Neutrophil (primary cell): Measurements from ENCODE around the gene SH3D19.

Experiments
- H3K27ac ChIP-seq: fragments of 200-600 bp; sonication (generic); 2 replicates; pipeline ENCODE4 v1.5.1; 2016; ENCODE audit warnings: mild to moderate bottlenecking, moderate library complexity
- H3K27me3 ChIP-seq: fragments of 200-600 bp; sonication (generic); 2 replicates; pipeline ENCODE4 v1.6.0; 2016; ENCODE audit warnings: mild to moderate bottlenecking
- H3K36me3 ChIP-seq: fragments of 200-600 bp; sonication (generic); 2 replicates; pipeline ENCODE4 v1.5.1; 2017
- H3K4me1 ChIP-seq, 2 experiments: fragments of 200-600 bp in 1 of 2; sonication (generic) in 1 of 2; 1 replicate in 1 of 2; 2 replicates in 1 of 2; pipeline versions ENCODE4 v1.5.1 to v1.6.1; 2013 to 2016; ENCODE audit warnings: low read depth in 1 of 2, low read length in 1 of 2, mild to moderate bottlenecking in 1 of 2, moderate library complexity in 1 of 2; ENCODE audit not compliant: control insufficient read depth in 1 of 2, insufficient read depth in 1 of 2
- H3K4me3 ChIP-seq, 2 experiments: fragments of 200-600 bp in 1 of 2; sonication (generic) in 1 of 2; 1 replicate in 1 of 2; 2 replicates in 1 of 2; pipeline ENCODE4 v1.5.1; 2013 to 2016; ENCODE audit warnings: low read depth in 1 of 2, low read length in 1 of 2, mild to moderate bottlenecking in 1 of 2, moderate library complexity in 1 of 2
- H3K9me3 ChIP-seq: fragments of 200-600 bp; sonication (generic); 2 replicates; pipeline ENCODE4 v1.5.1; 2016
- TF ChIP-seq, protein P1 (sequence below): fragments of 200-600 bp; sonication (generic); IDR thresholded peaks from 2 replicates; pipeline ENCODE4 v1.5.1; 2016; ENCODE audit warnings: antibody characterized with exemption

Gene SH3D19

DNA sequence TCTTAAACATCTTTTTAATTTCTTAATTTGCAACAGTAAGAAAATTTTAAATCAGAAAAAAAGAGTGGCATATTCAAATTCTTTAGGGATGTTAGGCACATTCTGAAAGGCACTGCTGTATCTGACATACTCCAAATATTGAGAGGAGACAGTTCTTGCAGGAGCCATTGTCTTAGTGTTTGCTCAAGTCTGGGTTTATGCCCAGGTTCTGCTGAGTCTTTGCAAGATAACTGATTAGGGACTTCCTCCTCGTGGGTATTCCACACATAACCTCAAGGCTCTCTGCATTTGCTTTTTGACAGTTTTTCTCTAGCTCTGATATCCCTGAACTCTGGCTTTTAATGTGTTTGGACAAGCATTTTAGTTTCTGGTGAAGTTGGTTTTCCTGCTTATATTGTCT, 173.4 kb downstream of the SH3D19 start:
- Histone ChIP-seq H3K27me3 (no peaks in the 10 kb centered on the region), H3K27ac (no peak overlapping the region), H3K9me3 (no peaks in the 10 kb centered on the region), H3K36me3 (no peaks in the 10 kb centered on the region), H3K4me1 (no peaks in the 10 kb centered on the region), H3K4me3 (no peak overlapping the region)
- TF ChIP-seq, protein P1, sequence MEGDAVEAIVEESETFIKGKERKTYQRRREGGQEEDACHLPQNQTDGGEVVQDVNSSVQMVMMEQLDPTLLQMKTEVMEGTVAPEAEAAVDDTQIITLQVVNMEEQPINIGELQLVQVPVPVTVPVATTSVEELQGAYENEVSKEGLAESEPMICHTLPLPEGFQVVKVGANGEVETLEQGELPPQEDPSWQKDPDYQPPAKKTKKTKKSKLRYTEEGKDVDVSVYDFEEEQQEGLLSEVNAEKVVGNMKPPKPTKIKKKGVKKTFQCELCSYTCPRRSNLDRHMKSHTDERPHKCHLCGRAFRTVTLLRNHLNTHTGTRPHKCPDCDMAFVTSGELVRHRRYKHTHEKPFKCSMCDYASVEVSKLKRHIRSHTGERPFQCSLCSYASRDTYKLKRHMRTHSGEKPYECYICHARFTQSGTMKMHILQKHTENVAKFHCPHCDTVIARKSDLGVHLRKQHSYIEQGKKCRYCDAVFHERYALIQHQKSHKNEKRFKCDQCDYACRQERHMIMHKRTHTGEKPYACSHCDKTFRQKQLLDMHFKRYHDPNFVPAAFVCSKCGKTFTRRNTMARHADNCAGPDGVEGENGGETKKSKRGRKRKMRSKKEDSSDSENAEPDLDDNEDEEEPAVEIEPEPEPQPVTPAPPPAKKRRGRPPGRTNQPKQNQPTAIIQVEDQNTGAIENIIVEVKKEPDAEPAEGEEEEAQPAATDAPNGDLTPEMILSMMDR, result no peak

DNA sequence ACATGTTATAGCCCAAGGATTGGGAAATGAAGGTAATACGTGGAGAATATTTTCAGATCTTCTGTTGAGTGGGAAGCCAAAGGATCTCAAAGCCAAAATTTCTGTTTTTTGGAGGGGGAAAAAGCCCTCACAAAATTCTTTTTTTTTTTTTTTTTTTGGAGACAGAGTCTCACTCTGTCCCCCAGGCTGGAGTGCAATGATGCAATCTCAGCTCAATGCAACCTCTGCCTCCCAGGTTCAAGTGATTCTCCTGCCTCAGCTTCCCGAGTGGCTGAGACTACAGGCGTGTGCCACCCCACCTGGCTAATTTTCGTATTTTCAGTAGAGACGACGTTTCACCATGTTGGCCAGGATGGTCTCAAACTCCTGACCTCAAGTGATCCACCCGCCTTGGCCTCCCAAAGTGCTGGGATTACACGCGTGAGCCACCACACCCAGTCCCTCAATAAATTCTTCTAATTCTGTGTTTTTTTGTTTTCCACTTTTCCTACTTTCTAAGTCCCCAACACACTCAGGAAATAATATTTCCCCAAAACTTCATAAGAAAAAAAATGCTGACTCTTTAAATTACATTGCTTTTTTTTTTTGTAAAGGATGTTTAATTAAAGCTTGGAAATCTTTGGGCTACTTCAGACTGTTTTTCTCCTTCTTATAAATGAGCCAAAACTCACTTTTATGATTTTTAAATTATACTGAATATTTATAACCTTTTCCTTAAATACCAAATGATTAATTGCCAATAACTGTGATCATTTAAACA, 174.4 kb downstream of the SH3D19 start:
- Histone ChIP-seq H3K4me1 (no peaks in the 10 kb centered on the region), H3K4me3 (no peak overlapping the region), H3K9me3 (no peaks in the 10 kb centered on the region), H3K27ac (no peak overlapping the region), H3K27me3 (no peaks in the 10 kb centered on the region), H3K36me3 (no peaks in the 10 kb centered on the region)
- TF ChIP-seq, protein P1, result no peak

DNA sequence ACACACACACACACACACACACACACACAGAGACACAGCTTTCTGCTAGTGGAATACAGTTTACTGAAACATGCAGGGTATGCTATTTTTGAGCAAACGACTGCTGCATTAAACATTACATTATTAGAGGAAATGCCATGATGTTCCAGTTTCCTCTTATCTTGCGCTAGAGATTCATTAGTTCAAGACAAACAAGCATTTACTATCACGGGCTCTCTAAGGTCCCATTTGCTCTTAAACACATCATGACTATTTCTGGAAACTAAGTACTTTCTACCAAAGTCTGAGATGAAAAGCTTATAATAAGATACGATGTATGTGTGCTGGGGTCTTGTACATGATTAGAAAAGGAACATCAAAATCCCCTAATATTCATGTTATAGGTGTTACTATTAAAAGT, 177.1 kb downstream of the SH3D19 start:
- no peaks in the 10 kb centered on the region for H3K36me3 ChIP-seq
- H3K27me3 ChIP-seq, result no peaks in the 10 kb centered on the region
- no peak overlapping the region for H3K27ac ChIP-seq
- H3K9me3 ChIP-seq, result no peaks in the 10 kb centered on the region
- TF ChIP-seq, protein P1, result no peak
- H3K4me1 ChIP-seq, result no peaks in the 10 kb centered on the region
- no peak overlapping the region for H3K4me3 ChIP-seq

DNA sequence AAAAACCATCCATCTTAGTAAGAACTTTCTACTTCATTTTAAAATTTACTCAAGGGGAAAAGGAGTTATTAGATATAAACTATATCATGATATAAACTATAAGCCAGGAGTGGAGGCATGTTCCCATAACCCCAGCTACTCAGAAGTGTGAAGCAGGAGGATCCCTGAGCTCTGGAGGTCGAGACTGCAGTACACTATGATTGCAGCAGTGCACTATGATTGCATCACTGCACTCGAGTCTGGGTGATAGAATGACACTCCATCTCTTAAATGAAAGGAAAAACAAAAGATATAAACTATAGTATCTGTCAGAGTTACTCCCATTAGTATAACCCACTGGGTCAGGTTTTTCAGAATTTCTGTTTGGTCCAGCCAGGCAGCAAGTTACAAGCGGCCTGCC, 178.4 kb downstream of the SH3D19 start:
- Histone ChIP-seq H3K9me3 (no peaks in the 10 kb centered on the region), H3K36me3 (no peaks in the 10 kb centered on the region), H3K27ac (no peak overlapping the region), H3K4me1 (no peaks in the 10 kb centered on the region), H3K4me3 (no peak overlapping the region), H3K27me3 (no peaks in the 10 kb centered on the region)
- TF ChIP-seq, protein P1, result no peak

DNA sequence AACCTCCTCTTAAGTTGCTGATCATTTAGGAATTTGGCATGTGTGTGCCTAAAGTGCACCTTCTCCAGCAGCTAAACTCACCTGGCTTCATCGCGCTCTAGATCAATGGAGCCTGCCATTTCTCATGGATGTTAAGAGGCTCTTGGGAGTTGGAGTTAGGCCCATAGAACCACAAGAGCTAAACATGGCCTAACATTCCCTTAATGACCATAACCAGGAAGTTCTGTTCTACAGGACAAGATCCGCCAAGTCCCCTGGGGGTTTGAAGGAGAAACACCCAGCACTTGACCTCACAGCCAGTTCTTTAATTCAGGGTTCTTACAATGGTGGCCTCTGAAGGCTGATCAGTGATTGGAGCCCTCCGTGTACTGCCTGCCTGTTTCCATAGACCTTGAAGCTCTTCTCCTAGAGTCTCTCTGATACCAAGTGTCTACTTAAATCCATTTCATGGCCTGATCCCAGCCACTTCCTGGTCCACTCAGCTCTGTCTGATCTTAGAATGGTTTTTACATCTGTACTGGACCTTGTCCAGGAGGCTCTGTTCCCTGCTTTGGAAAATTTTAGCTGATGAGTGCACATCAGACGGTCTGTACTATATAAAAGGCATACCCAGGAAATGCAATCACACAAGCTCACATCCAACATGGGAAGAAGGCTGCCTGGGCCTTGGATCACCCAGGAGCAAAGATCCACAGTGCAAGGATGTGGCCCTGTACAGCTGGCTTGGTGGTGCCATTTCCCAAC, 180.9 kb downstream of the SH3D19 start:
- Histone ChIP-seq H3K27ac (no peak overlapping the region), H3K4me3 (no peak overlapping the region), H3K4me1 (no peaks in the 10 kb centered on the region), H3K9me3 (no peaks in the 10 kb centered on the region), H3K36me3 (no peaks in the 10 kb centered on the region), H3K27me3 (no peaks in the 10 kb centered on the region)
- TF ChIP-seq, protein P1, result no peak
